HG03442 (cell line): ENCODE results near the gene PRDM11.

Experiments used
- ATAC-seq: cut with Tn5 transposase; IDR thresholded peaks from one replicate; pipeline ENCODE4 v1.9.1; 2021; ENCODE audit warnings: mild to moderate bottlenecking, moderate library complexity; ENCODE audit not compliant: unreplicated experiment

PRDM11 gene

GRCh38 chr11:45173064-45173463 lies 26.6 kb downstream of the PRDM11 start:
- ATAC-seq, result no peak

DNA sequence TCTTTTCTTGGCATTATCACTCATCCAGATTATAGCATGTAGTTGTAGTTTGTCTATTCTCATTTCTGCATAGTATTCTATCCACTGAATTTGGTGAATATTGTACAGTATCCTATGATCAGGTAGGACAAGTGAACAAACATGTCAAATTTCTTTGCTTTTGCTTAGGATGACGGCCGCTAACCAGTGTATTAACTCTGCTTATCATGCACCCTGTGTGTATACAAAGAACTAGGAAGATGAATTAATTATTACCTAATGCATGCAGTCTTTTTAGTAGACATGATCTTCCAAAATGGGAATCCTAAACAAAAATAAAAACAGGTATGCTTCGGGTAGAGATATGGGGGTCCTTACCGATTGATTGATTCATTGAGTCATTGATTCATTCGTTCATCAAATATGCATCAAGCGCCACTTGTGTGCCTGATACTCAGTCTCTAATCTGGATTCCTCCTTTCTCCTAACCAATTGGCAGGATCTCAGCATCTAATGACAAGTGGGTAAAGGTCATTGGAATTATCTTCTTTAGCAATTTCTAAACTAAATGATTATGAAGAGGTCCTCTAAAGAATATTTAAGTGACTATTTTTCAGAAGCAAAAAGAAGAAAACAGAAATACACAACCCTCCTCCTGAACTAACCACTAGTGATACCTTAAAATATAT lies 27.9 kb downstream of the PRDM11 start:
- ATAC-seq, result no peak

- no peak for ATAC-seq
These were observed 28.5 kb downstream of the PRDM11 start for GRCh38 chr11:45174963-45175362.

DNA sequence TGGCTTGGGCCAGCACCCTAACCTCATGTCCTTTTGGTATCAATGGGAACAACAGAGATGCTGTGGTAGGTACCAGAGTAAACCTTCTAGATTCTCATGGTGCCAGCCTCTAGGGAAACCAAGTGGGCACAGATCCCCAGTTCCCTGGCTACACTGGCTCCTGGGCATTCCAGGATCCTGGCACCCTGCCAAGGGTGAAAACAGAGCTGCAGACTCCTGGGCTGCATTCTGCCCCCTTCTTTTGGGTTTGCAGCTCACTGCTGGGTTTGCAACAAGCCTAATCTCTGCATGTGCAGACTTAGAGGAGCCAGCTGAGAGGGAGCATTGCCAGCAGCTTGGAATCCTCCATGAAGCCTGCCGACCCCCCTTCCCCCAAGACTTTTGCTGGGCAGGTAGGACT lies 30.6 kb downstream of the PRDM11 start:
- ATAC-seq, result no peak

DNA sequence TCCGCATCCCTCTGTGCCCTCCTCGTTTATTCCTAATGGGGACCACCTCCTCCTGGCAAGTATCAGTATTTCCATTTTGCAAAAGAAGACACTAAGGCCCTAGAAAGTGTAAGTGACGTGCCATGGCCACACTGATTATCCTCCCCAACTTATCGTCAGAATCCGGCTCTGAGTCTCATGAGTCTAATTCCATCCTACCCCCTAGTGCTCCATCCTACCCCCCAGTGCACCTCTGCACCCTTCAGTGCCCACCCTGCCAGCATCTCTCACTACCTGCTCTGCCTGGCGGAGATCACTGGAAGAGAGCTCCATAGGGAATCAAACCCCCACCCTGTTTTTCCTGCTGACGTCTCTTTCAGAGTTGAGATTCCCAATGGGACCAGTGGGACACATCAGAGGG lies 31.8 kb downstream of the PRDM11 start:
- ATAC-seq, result no peak

DNA sequence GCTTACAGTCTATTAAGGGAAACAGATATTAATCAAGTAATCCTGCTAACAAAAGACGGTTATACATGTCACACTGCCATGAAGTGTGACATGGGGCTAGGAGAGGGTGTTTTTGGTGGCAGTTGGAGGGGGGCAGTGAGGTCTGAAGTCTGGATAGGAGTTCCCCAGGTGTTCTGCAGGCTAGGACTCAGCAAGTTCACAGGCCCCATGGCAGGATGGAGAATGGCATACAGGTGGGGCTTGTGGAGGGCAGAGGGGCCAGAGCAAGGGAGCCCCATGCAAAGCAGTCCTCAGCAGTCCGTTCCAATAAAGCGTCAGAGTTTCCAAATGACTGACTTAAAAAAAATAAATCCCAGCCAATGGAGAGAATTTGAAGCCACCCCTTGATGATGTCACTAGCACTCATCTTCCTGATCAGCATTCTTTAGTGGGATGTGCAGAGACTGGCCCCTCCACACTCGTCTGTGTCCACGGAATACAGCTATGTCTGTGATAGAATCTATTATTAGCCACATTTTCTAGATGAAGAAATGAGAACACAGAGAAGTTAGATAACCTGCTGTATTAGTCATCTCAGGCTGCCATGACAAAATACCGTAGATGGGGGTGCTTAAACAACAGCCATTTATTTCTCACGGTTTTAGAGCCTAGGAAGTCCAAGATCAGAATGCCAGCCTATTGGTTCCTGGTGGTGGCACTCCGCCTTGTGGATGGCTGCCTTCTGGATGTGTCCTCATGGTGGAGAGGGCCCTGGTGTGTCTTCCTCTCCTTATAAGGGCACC lies 32.6 kb downstream of the PRDM11 start:
- no peak for ATAC-seq

GRCh38 chr11:45179686-45180178 lies 33.3 kb downstream of the PRDM11 start:
- no peak for ATAC-seq

- no peak for ATAC-seq
These were observed 33.9 kb downstream of the PRDM11 start for GRCh38 chr11:45180179-45180847.

GRCh38 chr11:45180848-45181192 lies 34.4 kb downstream of the PRDM11 start:
- ATAC-seq, result no peak

GRCh38 chr11:45181193-45181888 lies 34.9 kb downstream of the PRDM11 start:
- ATAC-seq, result no peak

GRCh38 chr11:45181889-45182550 lies 35.6 kb downstream of the PRDM11 start:
- no peak for ATAC-seq

DNA sequence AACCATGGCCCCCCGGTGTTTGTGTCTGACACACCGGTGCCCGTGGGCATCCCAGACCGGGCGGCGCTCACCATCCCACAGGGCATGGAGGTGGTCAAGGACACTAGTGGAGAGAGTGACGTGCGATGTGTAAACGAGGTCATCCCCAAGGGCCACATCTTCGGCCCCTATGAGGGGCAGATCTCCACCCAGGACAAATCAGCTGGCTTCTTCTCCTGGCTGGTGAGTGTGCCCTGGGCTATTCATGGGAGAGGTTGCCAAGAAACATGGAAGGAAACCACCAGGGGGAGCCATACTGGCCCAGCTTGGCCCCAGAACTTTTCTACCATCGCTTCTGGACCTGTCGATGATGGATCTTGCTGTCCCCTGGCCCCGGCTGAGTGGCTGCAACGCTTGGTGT lies 36.5 kb downstream of the PRDM11 start:
- no peak for ATAC-seq

DNA sequence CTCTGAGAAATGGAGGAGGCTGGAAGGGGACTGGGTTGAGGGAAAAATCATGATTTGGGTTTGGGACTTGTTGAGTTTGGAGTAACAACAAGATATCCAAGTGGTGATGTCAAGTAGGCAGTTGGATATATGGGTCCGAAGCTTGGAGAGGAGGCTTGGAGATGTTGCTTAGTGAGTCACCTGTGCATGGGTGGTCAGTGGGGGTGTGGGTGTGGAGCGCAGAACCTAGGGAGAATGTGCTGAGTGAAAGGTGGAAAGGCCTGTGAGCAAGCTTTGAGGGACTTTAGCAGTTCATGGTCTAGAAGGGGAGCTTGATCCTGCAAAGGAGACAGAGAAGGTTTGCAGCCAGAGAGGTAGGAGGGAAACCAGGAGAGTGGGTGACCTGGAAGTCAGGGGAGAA lies 38.2 kb downstream of the PRDM11 start:
- ATAC-seq, result no peak

DNA sequence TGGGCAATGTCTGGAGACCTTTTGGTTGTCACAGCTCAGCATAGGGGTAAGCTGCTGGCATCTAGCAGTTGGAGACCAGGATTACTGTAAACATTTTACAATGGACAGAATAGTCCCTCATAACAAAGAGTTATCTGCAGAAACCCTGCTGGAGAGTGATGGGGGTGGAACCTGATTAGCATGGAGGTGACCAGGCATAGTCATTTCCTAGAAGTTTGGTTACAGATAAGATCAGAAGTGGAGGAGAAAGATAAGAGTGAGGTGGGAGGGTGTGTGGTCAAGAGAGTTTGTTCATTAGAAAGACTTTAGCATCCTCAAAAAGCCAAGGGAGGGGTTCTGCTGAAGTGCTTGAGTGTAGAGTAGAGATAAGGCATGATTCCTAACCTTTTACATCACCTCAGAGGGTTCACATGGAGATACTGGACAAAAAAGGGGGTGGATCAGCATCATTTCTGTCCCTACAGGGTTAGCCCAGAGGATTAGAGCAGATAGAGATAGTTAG lies 38.8 kb downstream of the PRDM11 start:
- no peak for ATAC-seq

GRCh38 chr11:45187375-45187774 lies 40.9 kb downstream of the PRDM11 start:
- no peak for ATAC-seq

GRCh38 chr11:45188127-45188526 lies 41.7 kb downstream of the PRDM11 start:
- ATAC-seq, result no peak

DNA sequence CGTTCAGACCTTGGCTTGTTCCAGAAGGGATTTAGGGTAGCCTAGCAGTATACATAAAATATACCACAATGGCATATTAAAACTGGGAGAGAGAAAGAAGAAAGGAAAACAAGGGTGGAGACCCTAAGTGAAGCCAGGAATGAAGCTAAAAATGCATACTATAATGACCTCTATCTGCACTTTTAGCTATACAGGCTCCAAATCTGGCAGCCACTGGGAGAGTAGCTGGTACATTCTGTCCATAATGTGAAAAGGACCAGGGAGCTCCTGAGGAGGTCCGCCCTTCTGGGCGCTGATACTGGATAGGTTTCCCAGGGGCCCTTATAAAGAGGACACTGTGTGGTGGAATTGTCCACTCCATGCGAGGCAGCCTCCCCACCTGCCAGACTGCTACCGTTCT lies 42.8 kb downstream of the PRDM11 start:
- no peak for ATAC-seq

DNA sequence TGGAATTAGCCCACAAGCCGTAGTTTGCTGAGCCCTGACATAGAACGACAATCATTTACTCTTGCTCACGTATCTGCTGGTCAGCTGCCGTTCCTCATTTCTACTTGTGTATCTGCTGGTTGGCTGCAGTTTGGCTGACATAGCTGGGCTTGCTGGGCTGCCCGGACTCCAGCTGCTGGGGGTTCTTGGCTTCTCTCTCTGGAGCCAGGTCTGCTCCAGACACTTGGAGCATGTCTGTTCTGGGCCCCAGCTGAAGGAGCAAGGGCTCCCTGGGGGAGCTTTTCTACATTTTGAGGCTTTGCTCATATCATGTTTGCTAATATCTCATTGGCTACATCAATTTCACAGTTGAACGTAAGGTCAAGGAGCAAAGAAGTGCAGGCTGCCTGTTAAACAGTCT lies 47.3 kb downstream of the PRDM11 start:
- no peak for ATAC-seq

DNA sequence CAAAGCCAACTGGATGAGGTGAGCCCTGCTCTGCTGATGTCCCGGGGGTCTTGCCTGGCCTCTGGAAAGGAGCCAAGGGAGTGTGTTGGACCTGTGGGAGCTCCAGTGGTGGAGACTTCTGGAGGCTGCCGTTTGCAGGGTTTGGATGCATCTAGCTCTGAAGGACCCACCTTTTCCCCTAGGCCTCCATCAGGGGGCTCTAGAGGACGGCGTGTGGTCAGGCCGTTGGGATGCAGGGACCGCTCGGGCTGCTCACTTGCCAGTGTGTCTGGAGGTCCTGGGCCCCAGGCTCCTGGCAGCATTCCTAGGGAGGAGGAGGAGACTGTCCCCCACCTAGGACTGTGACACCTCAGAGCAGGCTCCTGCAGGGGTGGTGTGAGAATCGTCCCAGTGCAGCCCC lies 58.3 kb downstream of the PRDM11 start:
- no peak for ATAC-seq

- ATAC-seq, result no peak
These were observed 59.5 kb downstream of the PRDM11 start for GRCh38 chr11:45205978-45206377.

GRCh38 chr11:45208135-45208534 lies 61.7 kb downstream of the PRDM11 start:
- ATAC-seq, result no peak
